Measurements from ENCODE around the gene SPRED1. TPM values are rescaled to one million over a fixed set of nuclear protein-coding genes. Genes with fewer than 3 reads are reported as not detected.

Gene SPRED1
- total RNA-seq, 1 donor: 32.6 TPM

GRCh38 chr15:38320866-38321265 lies 68.2 kb downstream of the SPRED1 start:
- TF ChIP-seq CTCF (IDR thresholded peaks at IDR 0.05; ENCODE audit: extremely low read depth, low read depth, low read length): no peak
- DNase-seq (ENCODE audit: insufficient read length, low spot score, missing footprints): no peak

DNA sequence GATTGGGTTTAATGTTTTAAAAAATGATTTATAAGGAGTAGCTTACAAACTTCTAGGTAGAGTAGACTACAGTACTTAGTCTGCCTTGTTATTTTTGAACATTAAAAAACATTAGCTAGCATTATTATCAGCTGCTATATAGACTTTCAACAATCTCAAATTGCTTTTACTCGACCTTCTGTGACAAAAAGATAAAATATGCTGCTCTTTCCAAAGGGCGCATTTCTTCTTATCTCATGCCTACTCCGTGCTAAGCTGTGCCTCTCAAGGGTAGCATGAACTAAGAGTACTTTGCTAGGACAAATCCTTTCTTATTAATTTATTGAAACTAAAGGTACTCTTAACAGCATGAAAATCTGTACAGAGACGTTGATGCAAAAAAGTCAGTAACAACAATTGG lies 71.3 kb downstream of the SPRED1 start:
- peaks cover 3% of the 10 kb centered on the region for H3K4me1 ChIP-seq (ENCODE audit: insufficient read depth, low read length)
- H3K79me2 ChIP-seq (ENCODE audit: insufficient read depth, low read length): peaks cover 56% of the 10 kb centered on the region
- DNase-seq (ENCODE audit: insufficient read length, low spot score, missing footprints): no peak
- no peaks in the 10 kb centered on the region for H3K9me3 ChIP-seq (ENCODE audit: low read depth, low read length)
- H4K20me1 ChIP-seq (ENCODE audit: insufficient read depth, low read length): no peaks in the 10 kb centered on the region
- H3K27ac ChIP-seq (ENCODE audit: low read depth, low read length): no peak overlapping the region
- no peak overlapping the region for H3K4me2 ChIP-seq (ENCODE audit: insufficient read depth, low read length)
- H3K4me3 ChIP-seq (ENCODE audit: insufficient read depth, low read length): no peak overlapping the region
- no peak overlapping the region for H2AFZ ChIP-seq (ENCODE audit: low read length)
- no peaks in the 10 kb centered on the region for H3K27me3 ChIP-seq (ENCODE audit: insufficient read depth, low read length)
- H3K36me3 ChIP-seq (ENCODE audit: insufficient read depth, low read length): peaks cover 25% of the 10 kb centered on the region
- no peak for TF ChIP-seq CTCF (IDR thresholded peaks at IDR 0.05; ENCODE audit: extremely low read depth, low read depth, low read length)

More at GRCh38 chr15:38320866-38321265, 68.2 kb downstream of the SPRED1 start:
- H3K36me3 ChIP-seq (ENCODE audit: insufficient read depth, low read length): peaks cover 5% of the 10 kb centered on the region
- no peak overlapping the region for H3K4me3 ChIP-seq (ENCODE audit: insufficient read depth, low read length)
- peaks cover 3% of the 10 kb centered on the region for H3K4me1 ChIP-seq (ENCODE audit: insufficient read depth, low read length)
- no peak overlapping the region for H2AFZ ChIP-seq (ENCODE audit: low read length)
- H3K27ac ChIP-seq (ENCODE audit: low read depth, low read length): no peak overlapping the region
- H3K27me3 ChIP-seq (ENCODE audit: insufficient read depth, low read length): no peaks in the 10 kb centered on the region
- H3K9me3 ChIP-seq (ENCODE audit: low read depth, low read length): no peaks in the 10 kb centered on the region
- H3K4me2 ChIP-seq (ENCODE audit: insufficient read depth, low read length): no peak overlapping the region
- peaks cover under 1% of the 10 kb centered on the region for H4K20me1 ChIP-seq (ENCODE audit: insufficient read depth, low read length)
- H3K79me2 ChIP-seq (ENCODE audit: insufficient read depth, low read length): peaks cover 73% of the 10 kb centered on the region

DNA sequence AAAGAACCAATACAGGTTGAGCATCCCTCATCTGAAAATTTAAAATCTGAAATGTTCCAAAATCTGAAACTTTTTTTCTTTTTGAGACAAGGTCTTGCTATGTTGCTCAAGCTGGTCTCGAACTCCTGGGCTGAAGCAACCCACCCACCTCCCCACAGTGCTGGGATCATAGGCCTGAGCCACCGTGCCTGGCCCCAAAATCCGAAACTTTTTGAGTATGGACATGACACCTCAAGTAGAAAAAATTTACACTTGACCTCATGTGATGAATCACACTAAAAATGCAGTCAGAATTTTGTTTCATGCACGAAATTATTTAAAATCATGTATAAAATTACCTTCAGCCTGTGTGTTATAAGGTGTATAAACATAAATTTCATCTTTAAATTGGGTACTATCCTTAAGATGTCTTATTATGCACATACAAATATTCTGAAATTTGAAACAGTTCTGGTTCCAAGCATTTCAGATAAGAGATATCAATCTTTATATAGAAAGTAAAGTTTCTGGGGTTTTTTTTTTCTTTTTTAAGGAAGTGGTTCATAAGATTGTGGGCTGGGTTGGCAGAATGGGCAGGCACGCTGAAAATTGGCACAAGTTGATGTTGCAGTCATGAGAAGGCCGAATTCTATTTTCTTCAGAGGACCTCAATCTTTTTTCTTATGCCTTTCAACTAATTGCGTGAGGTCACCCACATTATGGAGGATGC lies 72.5 kb downstream of the SPRED1 start:
- Histone ChIP-seq H3K4me1 (ENCODE audit: insufficient read depth, low read length) (peaks cover 3% of the 10 kb centered on the region), H3K36me3 (ENCODE audit: insufficient read depth, low read length) (peaks cover 25% of the 10 kb centered on the region), H4K20me1 (ENCODE audit: insufficient read depth, low read length) (no peaks in the 10 kb centered on the region), H3K27me3 (ENCODE audit: insufficient read depth, low read length) (no peaks in the 10 kb centered on the region), H3K4me2 (ENCODE audit: insufficient read depth, low read length) (no peak overlapping the region), H3K27ac (ENCODE audit: low read depth, low read length) (peak overlapping the region; percentile 16), H2AFZ (ENCODE audit: low read length) (no peak overlapping the region), H3K4me3 (ENCODE audit: insufficient read depth, low read length) (no peak overlapping the region), H3K9me3 (ENCODE audit: low read depth, low read length) (no peaks in the 10 kb centered on the region), H3K79me2 (ENCODE audit: insufficient read depth, low read length) (peaks cover 55% of the 10 kb centered on the region)
- TF ChIP-seq CTCF (IDR thresholded peaks at IDR 0.05; ENCODE audit: extremely low read depth, low read depth, low read length): no peak
- no peak for DNase-seq (ENCODE audit: insufficient read length, low spot score, missing footprints)

- H3K4me2 ChIP-seq (ENCODE audit: insufficient read depth, low read length): no peak overlapping the region
- H3K79me2 ChIP-seq (ENCODE audit: insufficient read depth, low read length): peaks cover 53% of the 10 kb centered on the region
- H3K27ac ChIP-seq (ENCODE audit: low read depth, low read length): peak overlapping the region; percentile 16
- no peak overlapping the region for H2AFZ ChIP-seq (ENCODE audit: low read length)
- H3K36me3 ChIP-seq (ENCODE audit: insufficient read depth, low read length): peaks cover 25% of the 10 kb centered on the region
- H3K4me3 ChIP-seq (ENCODE audit: insufficient read depth, low read length): no peak overlapping the region
- H3K9me3 ChIP-seq (ENCODE audit: low read depth, low read length): no peaks in the 10 kb centered on the region
- H3K4me1 ChIP-seq (ENCODE audit: insufficient read depth, low read length): peaks cover 3% of the 10 kb centered on the region
- no peak for TF ChIP-seq CTCF (IDR thresholded peaks at IDR 0.05; ENCODE audit: extremely low read depth, low read depth, low read length)
- no peaks in the 10 kb centered on the region for H4K20me1 ChIP-seq (ENCODE audit: insufficient read depth, low read length)
- DNase-seq (ENCODE audit: insufficient read length, low spot score, missing footprints): peak; percentile 3
- H3K27me3 ChIP-seq (ENCODE audit: insufficient read depth, low read length): no peaks in the 10 kb centered on the region
Observed at GRCh38 chr15:38325648-38325990, 73.0 kb downstream of the SPRED1 start.

Data from osteoblast (primary cell).